Trophoblast cell (in vitro differentiated cells and primary cell): ENCODE measurements around the gene INTS15.

Experiments used
- DNase-seq, 2 donors: peaks; one replicate each; pipeline ENCODE4 v3.0.0-alpha.2; 2016
- H2AFZ ChIP-seq: 2 replicates; pipeline ENCODE4 v1.6.1; 2013; ENCODE audit warnings: low read length, moderate library complexity, mild to moderate bottlenecking; ENCODE audit not compliant: insufficient read depth, poor library complexity
- H2AK5ac ChIP-seq: 2 replicates; pipeline ENCODE4 v1.6.1; 2013; ENCODE audit warnings: mild to moderate bottlenecking, low read length
- H2BK120ac ChIP-seq: 2 replicates; pipeline ENCODE4 v1.6.1; 2013; ENCODE audit warnings: low read length, mild to moderate bottlenecking, moderate library complexity; ENCODE audit not compliant: insufficient read depth, poor library complexity
- H2BK12ac ChIP-seq: 2 replicates; pipeline ENCODE4 v1.6.1; 2013; ENCODE audit warnings: mild to moderate bottlenecking, low read length, moderate library complexity
- H2BK5ac ChIP-seq: 2 replicates; pipeline ENCODE4 v1.6.1; 2013; ENCODE audit warnings: low read length, low read depth, moderate library complexity, mild to moderate bottlenecking; ENCODE audit not compliant: poor library complexity
- H3K14ac ChIP-seq: 2 replicates; pipeline ENCODE4 v1.6.1; 2013; ENCODE audit warnings: mild to moderate bottlenecking, low read length
- H3K18ac ChIP-seq: 2 replicates; pipeline ENCODE4 v1.6.1; 2013; ENCODE audit warnings: mild to moderate bottlenecking, low read length
- H3K23ac ChIP-seq: 2 replicates; pipeline ENCODE4 v1.6.1; 2013; ENCODE audit warnings: low read length
- H3K27ac ChIP-seq: 2 replicates; pipeline ENCODE4 v1.5.1; 2013; ENCODE audit warnings: low read depth, mild to moderate bottlenecking, inconsistent platforms, low read length, moderate library complexity
- H3K27me3 ChIP-seq: 2 replicates; pipeline ENCODE4 v1.6.1; 2013; ENCODE audit warnings: inconsistent platforms, mild to moderate bottlenecking, low read length, moderate library complexity; ENCODE audit not compliant: insufficient read depth
- H3K36me3 ChIP-seq, 2 experiments: 1 replicate in 1 of 2; 2 replicates in 1 of 2; pipeline ENCODE4 v1.6.1; 2013; ENCODE audit warnings: low read length in 2 of 2, mild to moderate bottlenecking in 2 of 2, moderate library complexity in 1 of 2; ENCODE audit not compliant: insufficient read depth in 2 of 2, control insufficient read depth in 1 of 2
- H3K4ac ChIP-seq: 2 replicates; pipeline ENCODE4 v1.6.1; 2013; ENCODE audit warnings: low read depth, mild to moderate bottlenecking, low read length, moderate library complexity
- H3K4me1 ChIP-seq, 2 experiments: 1 replicate in 1 of 2; 2 replicates in 1 of 2; pipeline ENCODE4 v1.6.1; 2013; ENCODE audit warnings: low read length in 2 of 2, mild to moderate bottlenecking in 2 of 2, moderate library complexity in 1 of 2; ENCODE audit not compliant: insufficient read depth in 2 of 2, control insufficient read depth in 1 of 2
- H3K4me2 ChIP-seq: 2 replicates; pipeline ENCODE4 v1.6.1; 2013; ENCODE audit warnings: inconsistent platforms, mild to moderate bottlenecking, low read length, moderate library complexity
- H3K4me3 ChIP-seq: 2 replicates; pipeline ENCODE4 v1.5.1; 2013; ENCODE audit warnings: mild to moderate bottlenecking, low read depth, low read length, inconsistent platforms
- H3K79me1 ChIP-seq: one replicate; pipeline ENCODE4 v1.6.1; 2013; ENCODE audit warnings: low read length
- H3K79me2 ChIP-seq: 2 replicates; pipeline ENCODE4 v1.6.1; 2013; ENCODE audit warnings: low read length, mild to moderate bottlenecking; ENCODE audit not compliant: control insufficient read depth, insufficient read depth, poor library complexity
- H3K9ac ChIP-seq: 2 replicates; pipeline ENCODE4 v1.6.1; 2013; ENCODE audit warnings: mild to moderate bottlenecking, low read length
- H3K9me3 ChIP-seq: 2 replicates; pipeline ENCODE4 v1.6.1; 2013; ENCODE audit warnings: low read depth, mild to moderate bottlenecking, control low read depth, inconsistent platforms, low read length; ENCODE audit not compliant: insufficient read depth
- H4K12ac ChIP-seq: 2 replicates; pipeline ENCODE4 v1.6.1; 2013; ENCODE audit warnings: low read depth, mild to moderate bottlenecking, low read length, moderate library complexity
- H4K8ac ChIP-seq: 2 replicates; pipeline ENCODE4 v1.6.1; 2013; ENCODE audit warnings: low read depth, mild to moderate bottlenecking, low read length, moderate library complexity
- H4K91ac ChIP-seq: one replicate; pipeline ENCODE4 v1.6.1; 2013; ENCODE audit warnings: low read depth, mild to moderate bottlenecking, low read length, moderate library complexity
- WGBS: extraction: QIAGEN DNeasy Blood & Tissue Kit; methylation state at CpG from one replicate; pipeline ENCODE4 v1.1.7; 2013; ENCODE audit warnings: missing lambda C conversion rate; ENCODE audit not compliant: insufficient read length, insufficient coverage; ENCODE audit errors: extremely low coverage; 5-methylcytosine and 5-hydroxymethylcytosine counted together

INTS15 gene

DNA sequence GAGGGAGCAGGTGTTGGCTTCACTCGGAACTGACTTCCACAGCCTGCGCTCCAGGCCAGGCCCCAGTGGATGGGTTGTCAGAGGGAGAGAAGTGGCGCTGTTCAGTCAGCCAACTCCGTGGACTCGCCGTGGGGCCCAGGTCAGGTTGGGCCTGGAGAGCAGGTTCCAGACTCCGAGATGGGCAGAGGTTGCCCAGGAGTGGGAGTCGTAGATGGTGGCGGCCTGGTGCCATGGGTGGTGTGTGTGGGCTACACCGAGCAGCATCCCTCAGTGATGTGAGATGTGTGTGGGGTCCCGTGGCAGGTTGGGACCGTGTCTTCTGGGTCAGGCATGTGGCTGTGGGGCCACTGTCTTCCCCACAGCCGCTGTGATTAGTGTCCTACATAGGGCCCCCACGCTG is 57.7 kb downstream of the INTS15 start:
- H2AK5ac ChIP-seq: no peak overlapping the region
- H3K4ac ChIP-seq: no peak overlapping the region
- no peaks in the 10 kb centered on the region for H3K27me3 ChIP-seq
- peaks cover 87 to 88% of the 10 kb centered on the region in 2 experiments for H3K36me3 ChIP-seq
- no peak overlapping the region for H3K18ac ChIP-seq
- no peak overlapping the region for H3K4me3 ChIP-seq
- no peak overlapping the region for H3K23ac ChIP-seq
- H3K4me1 ChIP-seq: no peaks in the 10 kb centered on the region
- no peak overlapping the region for H3K14ac ChIP-seq
- H2BK12ac ChIP-seq: no peak overlapping the region
- DNase-seq: no peak
- no peak overlapping the region for H4K8ac ChIP-seq
- no peaks in the 10 kb centered on the region for H3K79me2 ChIP-seq
- WGBS: no CpG with 5 or more reads among the region's 14 CpGs
- no peak overlapping the region for H3K4me2 ChIP-seq
- no peak overlapping the region for H2BK5ac ChIP-seq
- peaks cover 10% of the 10 kb centered on the region for H3K9me3 ChIP-seq
- H4K12ac ChIP-seq: no peak overlapping the region
- no peak overlapping the region for H2AFZ ChIP-seq
- H3K9ac ChIP-seq: no peak overlapping the region
- H3K27ac ChIP-seq: no peak overlapping the region
- no peak overlapping the region for H2BK120ac ChIP-seq
- H3K79me1 ChIP-seq: no peaks in the 10 kb centered on the region
- H4K91ac ChIP-seq: no peak overlapping the region

DNA sequence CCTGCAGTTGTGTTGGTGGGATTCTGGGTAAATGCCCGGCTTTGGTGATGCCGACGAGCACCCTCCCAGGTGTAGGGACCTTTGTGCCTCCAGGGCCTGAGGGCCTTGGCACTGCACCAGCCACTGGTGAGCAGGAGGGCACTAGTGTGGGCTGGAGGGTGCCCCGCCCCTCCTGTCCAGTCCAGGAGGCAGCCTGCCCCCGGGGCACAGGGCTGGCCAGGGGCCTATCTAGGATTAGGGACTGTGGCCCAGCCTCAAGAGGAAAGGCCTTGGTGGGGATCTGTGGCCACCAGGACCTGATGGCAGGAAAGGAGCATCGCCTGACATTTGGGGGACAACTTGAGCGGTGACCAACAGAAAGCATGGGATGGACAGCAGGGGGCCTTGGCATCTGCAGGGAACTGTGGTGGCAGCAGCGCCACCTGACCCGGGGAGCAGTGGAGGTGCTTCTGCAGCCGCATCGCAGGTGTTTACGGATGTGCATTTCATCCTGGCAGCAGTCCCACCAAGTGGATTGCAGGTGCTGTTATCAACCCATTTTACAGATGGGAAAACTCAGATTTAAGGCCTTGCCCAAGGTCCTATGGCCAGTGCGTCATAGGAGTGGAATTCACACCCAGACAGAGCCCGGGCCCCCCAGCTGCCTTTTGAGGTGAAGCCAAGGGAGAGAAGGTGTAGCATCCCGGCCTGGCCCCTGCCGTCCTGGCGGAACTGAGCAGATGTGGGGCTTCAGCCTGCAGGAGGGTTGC is 58.4 kb downstream of the INTS15 start:
- Histone ChIP-seq H4K91ac (no peak overlapping the region), H2BK120ac (no peak overlapping the region), H3K4me1 (no peaks in the 10 kb centered on the region), H3K36me3 (peaks cover 87 to 88% of the 10 kb centered on the region in 2 experiments), H3K4me2 (no peak overlapping the region), H2BK5ac (no peak overlapping the region), H4K12ac (no peak overlapping the region), H3K27me3 (no peaks in the 10 kb centered on the region), H3K79me1 (no peaks in the 10 kb centered on the region), H4K8ac (no peak overlapping the region), H3K9me3 (peaks cover 16% of the 10 kb centered on the region), H3K27ac (no peak overlapping the region), H2AK5ac (no peak overlapping the region), H3K18ac (no peak overlapping the region), H3K79me2 (no peaks in the 10 kb centered on the region), H3K4ac (no peak overlapping the region), H2AFZ (no peak overlapping the region), H3K14ac (no peak overlapping the region), H3K9ac (no peak overlapping the region), H2BK12ac (no peak overlapping the region), H3K4me3 (no peak overlapping the region), H3K23ac (no peak overlapping the region)
- no CpG with 5 or more reads among the region's 17 CpGs for WGBS
- no peak for DNase-seq

DNA sequence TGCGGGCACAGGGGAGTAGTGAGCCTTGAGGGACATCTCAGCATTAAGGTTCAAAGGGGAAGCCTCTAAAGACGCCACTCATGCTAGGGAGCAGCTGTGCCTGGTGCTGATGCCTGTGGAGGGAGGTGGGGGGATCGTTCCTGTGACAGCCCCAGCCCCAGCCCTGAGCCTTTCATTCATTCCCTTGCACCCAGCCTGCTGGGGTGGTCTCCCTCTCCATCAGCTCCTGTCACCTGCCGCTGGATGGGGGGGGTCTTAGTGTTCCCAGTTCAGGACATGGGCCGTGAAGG is 58.9 kb downstream of the INTS15 start:
- H3K9ac ChIP-seq: no peak overlapping the region
- no peak overlapping the region for H4K12ac ChIP-seq
- no peak overlapping the region for H2BK12ac ChIP-seq
- no peak overlapping the region for H3K18ac ChIP-seq
- H2BK120ac ChIP-seq: no peak overlapping the region
- no peaks in the 10 kb centered on the region for H3K27me3 ChIP-seq
- no peak overlapping the region for H3K4ac ChIP-seq
- H3K4me3 ChIP-seq: no peak overlapping the region
- H2AFZ ChIP-seq: no peak overlapping the region
- no CpG with 5 or more reads among the region's 5 CpGs for WGBS
- H3K4me2 ChIP-seq: no peak overlapping the region
- no peak overlapping the region for H2BK5ac ChIP-seq
- peaks cover 16% of the 10 kb centered on the region for H3K9me3 ChIP-seq
- no peak overlapping the region for H2AK5ac ChIP-seq
- no peaks in the 10 kb centered on the region for H3K79me1 ChIP-seq
- no peak for DNase-seq
- no peak overlapping the region for H3K14ac ChIP-seq
- no peaks in the 10 kb centered on the region for H3K4me1 ChIP-seq
- H4K91ac ChIP-seq: no peak overlapping the region
- H4K8ac ChIP-seq: no peak overlapping the region
- no peak overlapping the region for H3K23ac ChIP-seq
- no peak overlapping the region for H3K27ac ChIP-seq
- peaks cover 86 to 88% of the 10 kb centered on the region in 2 experiments for H3K36me3 ChIP-seq
- no peaks in the 10 kb centered on the region for H3K79me2 ChIP-seq

DNA sequence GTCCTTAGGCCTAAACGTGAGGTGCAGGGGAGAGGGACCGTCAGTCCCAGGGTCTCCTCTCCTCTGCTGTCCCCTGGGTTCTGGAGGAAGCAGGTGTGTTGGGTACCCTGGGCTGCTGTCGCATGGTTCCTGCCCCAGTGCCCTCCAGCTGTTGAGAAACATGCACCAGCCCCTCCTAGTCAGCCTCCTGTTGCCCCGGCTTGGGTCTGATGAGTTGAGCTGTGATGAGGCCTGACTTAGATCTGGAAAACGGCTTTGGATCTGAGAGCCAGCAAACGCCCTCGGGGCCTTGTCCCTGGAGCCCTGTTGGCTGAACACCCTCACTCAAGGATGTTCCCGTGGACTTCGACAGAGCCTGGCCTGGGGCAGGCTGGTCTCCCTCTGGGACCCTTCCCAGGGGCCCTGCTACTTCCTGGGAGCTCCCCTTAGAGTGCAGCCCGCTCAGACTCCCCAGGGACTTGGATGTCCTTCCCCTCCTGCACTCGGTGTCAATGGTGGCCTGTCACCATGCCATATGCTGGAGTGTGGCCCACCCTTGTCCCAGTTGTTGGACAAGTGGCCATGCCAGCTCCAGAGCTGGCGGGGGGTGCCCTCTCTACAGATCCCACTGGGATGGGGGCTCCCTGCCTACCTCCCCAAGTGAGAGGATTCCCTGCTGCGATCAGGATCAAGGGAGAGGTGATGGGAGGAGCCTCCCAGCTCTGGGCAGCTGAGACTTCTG is 59.6 kb downstream of the INTS15 start:
- Histone ChIP-seq H3K4ac (no peak overlapping the region), H2BK12ac (no peak overlapping the region), H2BK5ac (no peak overlapping the region), H3K27ac (no peak overlapping the region), H4K91ac (no peak overlapping the region), H3K4me2 (no peak overlapping the region), H3K9ac (no peak overlapping the region), H3K36me3 (peaks cover 86 to 88% of the 10 kb centered on the region in 2 experiments), H3K79me1 (no peaks in the 10 kb centered on the region), H2BK120ac (no peak overlapping the region), H4K12ac (no peak overlapping the region), H3K4me1 (no peaks in the 10 kb centered on the region), H3K9me3 (peaks cover 17% of the 10 kb centered on the region), H2AFZ (no peak overlapping the region), H3K23ac (no peak overlapping the region), H2AK5ac (no peak overlapping the region), H3K79me2 (no peaks in the 10 kb centered on the region), H3K18ac (no peak overlapping the region), H3K14ac (no peak overlapping the region), H3K4me3 (no peak overlapping the region), H3K27me3 (no peaks in the 10 kb centered on the region), H4K8ac (no peak overlapping the region)
- DNase-seq: no peak
- WGBS: no CpG with 5 or more reads among the region's 13 CpGs
